Lung (tissue), 12 donors: ENCODE data around the gene MRPS27. TPM values are rescaled to one million over a fixed set of nuclear protein-coding genes. Genes with fewer than 3 reads are reported as not detected.

Source experiments
- ATAC-seq: fragments of 200-7000 bp; cut with Tn5 transposase; one replicate; pipeline ENCODE4 v1.9.1; 2020; ENCODE audit warnings: moderate number of reproducible peaks; ENCODE audit not compliant: insufficient read depth, low FRiP score
- DNase-seq, 3 donors: peaks; one replicate each; pipeline ENCODE4 v3.0.0-alpha.2; 2013 to 2017
- H3K27ac ChIP-seq, 2 donors: one replicate each; pipeline ENCODE4 v1.5.1; 2013; ENCODE audit warnings: mild to moderate bottlenecking in 2 of 2, moderate library complexity in 2 of 2, control low read depth in 1 of 2, inconsistent platforms in 1 of 2, low read depth in 1 of 2, low read length in 1 of 2
- H3K27me3 ChIP-seq, 3 donors: one replicate each; pipeline ENCODE4 v1.5.1; 2013; ENCODE audit warnings: low read length in 2 of 3; ENCODE audit not compliant: control insufficient read depth in 3 of 3, insufficient read depth in 3 of 3
- H3K36me3 ChIP-seq, 4 donors: one replicate each; pipeline ENCODE4 v1.5.1; 2013; ENCODE audit warnings: low read length in 4 of 4, mild to moderate bottlenecking in 1 of 4, moderate library complexity in 1 of 4; ENCODE audit not compliant: control insufficient read depth in 4 of 4, insufficient read depth in 4 of 4
- H3K4me1 ChIP-seq, 5 donors: one replicate each; pipeline ENCODE4 v1.5.1; 2013; ENCODE audit warnings: low read length in 5 of 5, mild to moderate bottlenecking in 2 of 5, moderate library complexity in 1 of 5; ENCODE audit not compliant: control insufficient read depth in 5 of 5, insufficient read depth in 5 of 5
- H3K4me3 ChIP-seq: one replicate; pipeline ENCODE4 v1.5.1; 2013; ENCODE audit warnings: mild to moderate bottlenecking, control low read depth, moderate library complexity
- H3K9ac ChIP-seq, 2 donors: one replicate each; pipeline ENCODE4 v1.5.1; 2013; ENCODE audit warnings: low read length in 2 of 2, control low read depth in 1 of 2; ENCODE audit not compliant: insufficient read depth in 1 of 2
- H3K9me3 ChIP-seq, 4 donors: one replicate each; pipeline ENCODE4 v1.5.1; 2013; ENCODE audit warnings: low read length in 3 of 4, mild to moderate bottlenecking in 1 of 4, moderate library complexity in 1 of 4; ENCODE audit not compliant: control insufficient read depth in 4 of 4, insufficient read depth in 3 of 4
- WGBS, 2 donors: extraction: QIAGEN DNeasy Blood & Tissue Kit; methylation state at CpG; one replicate each; pipeline ENCODE4 v1.1.7; 2013; 5-methylcytosine and 5-hydroxymethylcytosine counted together
- polyA plus RNA-seq, 2 donors: library from polyadenylated mRNA; stranded (reverse); fragments of 200-250 nt; gene quantifications; one replicate each; pipeline ENCODE4 v1.2.1, GENCODE V29; 2013
- total RNA-seq, 2 donors: library from RNA; depleted of rRNA in 1 of 2; stranded (reverse); fragments of >200 nt in 1 of 2; gene quantifications; one replicate each; pipeline ENCODE4 v1.2.1, GENCODE V29; 2014 to 2021
- TF ChIP-seq, protein P1 (sequence below): IDR thresholded peaks from 2 replicates; pipeline ENCODE4 v1.5.1; 2012; ENCODE audit warnings: mild to moderate bottlenecking; ENCODE audit errors: control extremely low read depth, extremely low read depth
- donor health status: control.
- donor health status: control.
- donor health status: Bipolar disorder and iron deficiency.
- donor health status: healthy.
- donor health status: DM: yes; HTN: yes; CAD: no.

MRPS27 gene
- total and polyA plus RNA-seq, 4 donors = 18.8 to 84.8 (median 32.7) TPM

- TF ChIP-seq, protein P1, sequence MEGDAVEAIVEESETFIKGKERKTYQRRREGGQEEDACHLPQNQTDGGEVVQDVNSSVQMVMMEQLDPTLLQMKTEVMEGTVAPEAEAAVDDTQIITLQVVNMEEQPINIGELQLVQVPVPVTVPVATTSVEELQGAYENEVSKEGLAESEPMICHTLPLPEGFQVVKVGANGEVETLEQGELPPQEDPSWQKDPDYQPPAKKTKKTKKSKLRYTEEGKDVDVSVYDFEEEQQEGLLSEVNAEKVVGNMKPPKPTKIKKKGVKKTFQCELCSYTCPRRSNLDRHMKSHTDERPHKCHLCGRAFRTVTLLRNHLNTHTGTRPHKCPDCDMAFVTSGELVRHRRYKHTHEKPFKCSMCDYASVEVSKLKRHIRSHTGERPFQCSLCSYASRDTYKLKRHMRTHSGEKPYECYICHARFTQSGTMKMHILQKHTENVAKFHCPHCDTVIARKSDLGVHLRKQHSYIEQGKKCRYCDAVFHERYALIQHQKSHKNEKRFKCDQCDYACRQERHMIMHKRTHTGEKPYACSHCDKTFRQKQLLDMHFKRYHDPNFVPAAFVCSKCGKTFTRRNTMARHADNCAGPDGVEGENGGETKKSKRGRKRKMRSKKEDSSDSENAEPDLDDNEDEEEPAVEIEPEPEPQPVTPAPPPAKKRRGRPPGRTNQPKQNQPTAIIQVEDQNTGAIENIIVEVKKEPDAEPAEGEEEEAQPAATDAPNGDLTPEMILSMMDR = no peak
- Histone ChIP-seq H3K36me3 (peaks cover 0 to 2% (median 0%) of the 10 kb centered on the region in 4 donors), H3K9me3 (no peaks in the 10 kb centered on the region), H3K27ac (no peak overlapping the region), H3K4me3 (no peak overlapping the region), H3K27me3 (no peaks in the 10 kb centered on the region), H3K4me1 (peaks cover 0 to 9% (median 0%) of the 10 kb centered on the region in 5 donors), H3K9ac (no peak overlapping the region)
- DNase-seq (no peak), ATAC-seq (no peak)
These were observed 52.4 kb downstream of the MRPS27 start for GRCh38 chr5:72267685-72268084.

DNA sequence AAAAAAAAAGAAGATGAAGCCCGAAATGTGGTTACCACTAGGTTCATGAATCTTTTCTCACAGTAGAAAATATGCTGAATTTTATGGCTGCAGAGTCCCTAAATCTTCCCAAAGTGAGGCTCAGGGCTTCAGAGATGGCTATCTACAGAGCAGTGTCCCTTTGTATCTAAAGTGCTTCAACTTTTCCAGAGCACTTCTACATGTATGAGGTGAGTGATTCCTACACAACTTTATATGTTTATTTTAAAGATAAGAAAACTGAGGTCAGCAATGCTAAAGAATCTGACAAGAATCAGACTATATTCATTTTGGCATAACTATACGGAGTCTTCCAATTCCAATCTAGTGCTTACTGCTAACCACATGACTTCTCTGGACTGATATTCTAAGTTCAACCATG, 53.2 kb downstream of the MRPS27 start:
- Histone ChIP-seq H3K27me3 (no peaks in the 10 kb centered on the region), H3K4me1 (peaks cover 0 to 10% (median 0%) of the 10 kb centered on the region in 5 donors), H3K36me3 (no peaks in the 10 kb centered on the region), H3K9me3 (no peaks in the 10 kb centered on the region), H3K4me3 (no peak overlapping the region), H3K9ac (no peak overlapping the region), H3K27ac (no peak overlapping the region)
- DNase-seq = no peak
- TF ChIP-seq, protein P1 = no peak
- ATAC-seq = no peak
- 95 to 96% methylated on average over 2 of the region's 2 CpGs for WGBS, 2 donors

DNA sequence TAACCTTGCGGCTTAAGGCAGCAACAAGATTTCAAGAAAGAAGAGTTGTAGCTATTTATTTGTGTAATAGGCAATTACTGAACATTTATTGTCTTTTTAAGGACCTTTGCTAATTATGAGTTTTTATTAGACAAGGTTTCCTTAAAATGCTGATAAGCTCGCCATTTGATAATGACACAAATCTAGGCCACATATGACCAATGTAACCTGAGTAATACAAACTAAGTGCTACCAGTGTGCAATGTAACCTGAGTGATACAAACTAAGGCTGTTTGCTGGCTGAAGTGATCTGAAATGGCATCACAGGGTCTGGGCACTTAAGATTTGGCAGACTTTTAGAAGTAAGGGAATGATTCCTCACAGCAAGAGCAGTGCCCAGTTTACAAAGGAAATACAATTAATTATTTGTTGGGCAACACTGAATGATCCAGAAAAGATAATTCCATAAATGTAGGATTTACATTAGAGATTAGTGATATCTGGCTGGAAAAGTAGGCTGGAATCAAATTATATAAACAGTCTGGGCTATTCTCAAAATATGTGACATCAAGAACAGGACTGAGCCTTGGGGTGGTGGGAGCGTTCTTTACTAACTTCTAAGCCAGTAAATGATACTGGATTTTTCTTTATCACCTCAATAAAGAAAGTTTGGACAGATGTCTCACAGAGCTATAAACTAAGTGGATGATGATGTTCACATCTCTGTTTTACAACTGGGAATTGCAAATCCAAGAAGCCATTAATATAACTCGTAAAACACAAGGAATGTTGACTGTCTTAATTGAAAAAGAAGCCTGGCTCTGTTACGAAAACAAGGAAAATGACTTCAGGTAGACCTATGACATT, 54.8 kb downstream of the MRPS27 start:
- no peak for DNase-seq
- Histone ChIP-seq H3K4me3 (no peak overlapping the region), H3K4me1 (peaks cover 0 to 13% (median 0%) of the 10 kb centered on the region in 5 donors), H3K9ac (no peak overlapping the region), H3K27me3 (no peaks in the 10 kb centered on the region), H3K27ac (no peak overlapping the region), H3K9me3 (no peaks in the 10 kb centered on the region), H3K36me3 (peaks cover 0 to 3% (median 0%) of the 10 kb centered on the region in 4 donors)
- TF ChIP-seq, protein P1 = no peak
- 96% methylated on average over 5 of the region's 5 CpGs for WGBS, 2 donors
- no peak for ATAC-seq

DNA sequence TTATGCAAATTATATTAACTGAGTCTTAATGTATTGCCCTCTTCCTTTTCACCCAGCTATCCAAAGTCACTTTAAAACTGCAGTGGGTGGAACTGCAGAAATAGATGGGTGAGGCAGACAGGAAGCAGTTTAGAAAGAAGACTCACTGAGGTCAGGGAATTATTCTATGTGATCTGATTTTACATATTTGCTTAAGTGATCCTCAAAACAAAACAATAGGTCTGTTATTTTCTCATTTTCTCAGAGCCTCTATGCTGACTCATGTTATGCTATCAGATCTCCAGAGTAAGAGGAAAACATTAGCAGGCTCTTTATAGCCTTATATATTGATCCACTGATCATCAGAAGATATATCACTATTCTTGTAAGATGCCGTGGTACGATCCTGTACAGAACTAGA, 63.5 kb downstream of the MRPS27 start:
- H3K4me1 ChIP-seq = peaks cover 0 to 7% (median 0%) of the 10 kb centered on the region in 5 donors
- peaks cover 0 to 9% (median 0%) of the 10 kb centered on the region in 4 donors for H3K36me3 ChIP-seq
- H3K27ac ChIP-seq = no peak overlapping the region
- no peak overlapping the region for H3K4me3 ChIP-seq
- TF ChIP-seq, protein P1 = no peak
- 95 to 98% methylated on average over 2 of the region's 2 CpGs for WGBS, 2 donors
- no peaks in the 10 kb centered on the region for H3K9me3 ChIP-seq
- no peak overlapping the region for H3K9ac ChIP-seq
- no peaks in the 10 kb centered on the region for H3K27me3 ChIP-seq
- no peak for DNase-seq
- no peak for ATAC-seq
